Measurements from ENCODE around the gene HIBCH.
"Not testable (repeated sequence)": the region's sequence is repeated elsewhere in the genome, so short reads cannot be mapped to it uniquely, and the experiment has no call there.

HIBCH gene

GRCh38 chr2:190319555-190320498 lies at the start of gene HIBCH:
HIBCH (minus strand) TSS chr2:190319826; CDS start chr2:190319750, 76 bp downstream.
- DNase-seq (ENCODE audit: low spot score) = peak; percentile 83

- no peak for DNase-seq (ENCODE audit: low spot score)
Measured at GRCh38 chr2:190367091-190367490, 47.5 kb upstream of the HIBCH start.

- DNase-seq (ENCODE audit: low spot score) = no peak
Measured at GRCh38 chr2:190366248-190366753, 46.7 kb upstream of the HIBCH start.

GRCh38 chr2:190365499-190366204 lies 46.0 kb upstream of the HIBCH start:
- DNase-seq (ENCODE audit: low spot score) = no peak

- no peak for DNase-seq (ENCODE audit: low spot score)
Measured at GRCh38 chr2:190362894-190363293, 43.3 kb upstream of the HIBCH start.

GRCh38 chr2:190361572-190361971 lies 41.9 kb upstream of the HIBCH start:
- no peak for DNase-seq (ENCODE audit: low spot score)

GRCh38 chr2:190360965-190361364 lies 41.3 kb upstream of the HIBCH start:
- no peak for DNase-seq (ENCODE audit: low spot score)

- DNase-seq (ENCODE audit: low spot score) = no peak
Measured at GRCh38 chr2:190360561-190360960, 40.9 kb upstream of the HIBCH start.

GRCh38 chr2:190358655-190359448 lies 39.2 kb upstream of the HIBCH start:
- not testable (repeated sequence) for DNase-seq (ENCODE audit: low spot score)

GRCh38 chr2:190357600-190357999 lies 38.0 kb upstream of the HIBCH start:
- no peak for DNase-seq (ENCODE audit: low spot score)

- DNase-seq (ENCODE audit: low spot score) = no peak
Measured at GRCh38 chr2:190355968-190356644, 36.5 kb upstream of the HIBCH start.

- DNase-seq (ENCODE audit: low spot score) = no peak
Measured at GRCh38 chr2:190354003-190354690, 34.5 kb upstream of the HIBCH start.

GRCh38 chr2:190353537-190353899 lies 33.9 kb upstream of the HIBCH start:
- no peak for DNase-seq (ENCODE audit: low spot score)

GRCh38 chr2:190352668-190353536 lies 33.3 kb upstream of the HIBCH start:
- no peak for DNase-seq (ENCODE audit: low spot score)

- no peak for DNase-seq (ENCODE audit: low spot score)
Measured at GRCh38 chr2:190351955-190352354, 32.3 kb upstream of the HIBCH start.

- no peak for DNase-seq (ENCODE audit: low spot score)
Measured at GRCh38 chr2:190350371-190350770, 30.7 kb upstream of the HIBCH start.

- DNase-seq (ENCODE audit: low spot score) = peak; percentile 17
Measured at GRCh38 chr2:190344276-190344827, 24.7 kb upstream of the HIBCH start.

- DNase-seq (ENCODE audit: low spot score) = peak; percentile 24
Measured at GRCh38 chr2:190343536-190344275, 24.1 kb upstream of the HIBCH start, which contains the start of gene INPP1. INPP1 (plus strand) TSS chr2:190343589; CDS start chr2:190360103, 16,514 bp downstream.

GRCh38 chr2:190343089-190343535 lies 23.5 kb upstream of the HIBCH start:
- peak; percentile 16 for DNase-seq (ENCODE audit: low spot score)
